ENCODE measurements around the gene TMEM106B.

DNA sequence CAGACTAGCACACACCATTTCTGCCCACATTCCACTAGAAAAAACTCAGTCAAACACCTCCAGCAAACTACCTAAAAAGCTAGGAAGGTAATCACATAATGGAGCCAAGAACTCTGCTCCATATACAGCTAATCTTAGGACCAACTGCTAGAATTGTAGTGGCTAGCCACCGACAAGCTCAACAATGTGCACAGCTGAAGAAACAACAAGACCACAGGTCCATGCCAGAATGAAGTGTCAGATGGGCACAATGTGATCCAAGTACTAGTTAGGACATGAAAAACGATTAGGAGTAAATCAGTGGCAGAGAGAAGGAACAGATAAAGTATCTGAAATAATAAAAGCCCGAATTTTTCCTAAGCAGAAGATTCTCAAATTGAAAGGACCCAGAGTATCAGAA, 38.6 kb downstream of the TMEM106B start:
- TF ChIP-seq, protein P1, sequence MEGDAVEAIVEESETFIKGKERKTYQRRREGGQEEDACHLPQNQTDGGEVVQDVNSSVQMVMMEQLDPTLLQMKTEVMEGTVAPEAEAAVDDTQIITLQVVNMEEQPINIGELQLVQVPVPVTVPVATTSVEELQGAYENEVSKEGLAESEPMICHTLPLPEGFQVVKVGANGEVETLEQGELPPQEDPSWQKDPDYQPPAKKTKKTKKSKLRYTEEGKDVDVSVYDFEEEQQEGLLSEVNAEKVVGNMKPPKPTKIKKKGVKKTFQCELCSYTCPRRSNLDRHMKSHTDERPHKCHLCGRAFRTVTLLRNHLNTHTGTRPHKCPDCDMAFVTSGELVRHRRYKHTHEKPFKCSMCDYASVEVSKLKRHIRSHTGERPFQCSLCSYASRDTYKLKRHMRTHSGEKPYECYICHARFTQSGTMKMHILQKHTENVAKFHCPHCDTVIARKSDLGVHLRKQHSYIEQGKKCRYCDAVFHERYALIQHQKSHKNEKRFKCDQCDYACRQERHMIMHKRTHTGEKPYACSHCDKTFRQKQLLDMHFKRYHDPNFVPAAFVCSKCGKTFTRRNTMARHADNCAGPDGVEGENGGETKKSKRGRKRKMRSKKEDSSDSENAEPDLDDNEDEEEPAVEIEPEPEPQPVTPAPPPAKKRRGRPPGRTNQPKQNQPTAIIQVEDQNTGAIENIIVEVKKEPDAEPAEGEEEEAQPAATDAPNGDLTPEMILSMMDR (IDR thresholded peaks at IDR 0.05; ENCODE audit: low read length) = no peak
- TF ChIP-seq EZH2phosphoT487 (IDR thresholded peaks at IDR 0.05; ENCODE audit: low read length) (no peak), EZH2 (optimal IDR thresholded peaks at IDR 0.05; ENCODE audit: low read depth, low read length) (no peak)
